C4-2B (cell line): ENCODE results near the gene CWC25.

Source experiments
- H3K27ac ChIP-seq: fragments of 450-650 bp; 2 replicates; pipeline ENCODE4 v1.5.1; 2017
- ZFX ChIP-seq: fragments of 450-650 bp; IDR thresholded peaks from 2 replicates; pipeline ENCODE4 v1.6.1; 2017
- TF ChIP-seq, protein P1 (sequence below): fragments of 450-650 bp; conservative IDR thresholded peaks from 2 replicates; pipeline ENCODE4 v1.5.1; 2017; ENCODE audit warnings: mild to moderate bottlenecking

CWC25 gene

GRCh38 chr17:38768417-38768816 lies 56.7 kb downstream of the CWC25 start:
- H3K27ac ChIP-seq = peak overlapping the region; percentile 57
- TF ChIP-seq, protein P1, sequence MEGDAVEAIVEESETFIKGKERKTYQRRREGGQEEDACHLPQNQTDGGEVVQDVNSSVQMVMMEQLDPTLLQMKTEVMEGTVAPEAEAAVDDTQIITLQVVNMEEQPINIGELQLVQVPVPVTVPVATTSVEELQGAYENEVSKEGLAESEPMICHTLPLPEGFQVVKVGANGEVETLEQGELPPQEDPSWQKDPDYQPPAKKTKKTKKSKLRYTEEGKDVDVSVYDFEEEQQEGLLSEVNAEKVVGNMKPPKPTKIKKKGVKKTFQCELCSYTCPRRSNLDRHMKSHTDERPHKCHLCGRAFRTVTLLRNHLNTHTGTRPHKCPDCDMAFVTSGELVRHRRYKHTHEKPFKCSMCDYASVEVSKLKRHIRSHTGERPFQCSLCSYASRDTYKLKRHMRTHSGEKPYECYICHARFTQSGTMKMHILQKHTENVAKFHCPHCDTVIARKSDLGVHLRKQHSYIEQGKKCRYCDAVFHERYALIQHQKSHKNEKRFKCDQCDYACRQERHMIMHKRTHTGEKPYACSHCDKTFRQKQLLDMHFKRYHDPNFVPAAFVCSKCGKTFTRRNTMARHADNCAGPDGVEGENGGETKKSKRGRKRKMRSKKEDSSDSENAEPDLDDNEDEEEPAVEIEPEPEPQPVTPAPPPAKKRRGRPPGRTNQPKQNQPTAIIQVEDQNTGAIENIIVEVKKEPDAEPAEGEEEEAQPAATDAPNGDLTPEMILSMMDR = no peak
- no peak for TF ChIP-seq ZFX

DNA sequence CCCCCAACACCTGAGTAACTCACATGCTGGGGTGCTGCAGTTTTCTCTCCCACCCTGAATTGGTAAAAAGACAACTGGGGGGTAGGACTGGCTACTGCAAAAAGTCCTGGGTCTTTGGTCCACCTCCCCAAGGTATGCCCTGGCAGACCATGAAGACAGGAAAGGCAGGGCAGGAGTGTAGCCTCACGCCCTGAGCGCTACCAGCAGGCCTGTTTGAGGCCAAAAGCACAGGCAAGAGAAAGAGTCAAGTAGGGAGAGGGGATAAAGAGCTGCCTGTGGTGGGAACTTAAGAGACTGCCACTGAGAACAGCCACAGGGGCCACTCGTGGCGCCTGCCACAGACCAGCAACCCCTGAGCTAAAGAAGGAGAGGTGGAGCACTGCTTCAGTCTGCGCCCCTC lies 58.8 kb downstream of the CWC25 start:
- TF ChIP-seq, protein P1 = no peak
- TF ChIP-seq ZFX = no peak
- H3K27ac ChIP-seq = no peak overlapping the region

DNA sequence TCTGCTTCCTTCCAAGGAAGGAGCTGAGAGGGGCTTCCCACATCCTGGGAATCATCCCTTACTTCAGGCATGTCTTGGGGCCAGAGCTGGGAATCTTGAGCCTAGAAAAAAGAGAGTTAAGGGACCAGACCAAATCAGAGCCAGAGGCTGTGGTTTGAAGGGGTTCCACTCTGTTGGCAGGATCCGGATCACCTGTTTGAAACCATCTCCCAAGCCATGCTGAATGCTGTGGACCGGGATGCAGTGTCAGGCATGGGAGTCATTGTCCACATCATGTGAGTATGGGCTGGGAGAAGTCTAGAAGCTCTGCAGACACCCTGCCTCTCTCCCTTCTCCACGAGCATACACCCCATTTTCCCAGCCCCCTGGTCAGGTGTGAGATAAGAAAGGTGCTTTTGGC lies 62.9 kb downstream of the CWC25 start:
- no peak for TF ChIP-seq ZFX
- TF ChIP-seq, protein P1 = no peak
- no peak overlapping the region for H3K27ac ChIP-seq

GRCh38 chr17:38761612-38762011 lies 63.5 kb downstream of the CWC25 start:
- TF ChIP-seq ZFX = no peak
- TF ChIP-seq, protein P1 = no peak
- no peak overlapping the region for H3K27ac ChIP-seq

- H3K27ac ChIP-seq = peak overlapping the region; percentile 93
- TF ChIP-seq, protein P1 = no peak
- TF ChIP-seq ZFX = 0 out of 2 replicates have a peak, but pooled peaks have one; percentile 6
Observed at GRCh38 chr17:38753071-38753506, 72.0 kb downstream of the CWC25 start.

DNA sequence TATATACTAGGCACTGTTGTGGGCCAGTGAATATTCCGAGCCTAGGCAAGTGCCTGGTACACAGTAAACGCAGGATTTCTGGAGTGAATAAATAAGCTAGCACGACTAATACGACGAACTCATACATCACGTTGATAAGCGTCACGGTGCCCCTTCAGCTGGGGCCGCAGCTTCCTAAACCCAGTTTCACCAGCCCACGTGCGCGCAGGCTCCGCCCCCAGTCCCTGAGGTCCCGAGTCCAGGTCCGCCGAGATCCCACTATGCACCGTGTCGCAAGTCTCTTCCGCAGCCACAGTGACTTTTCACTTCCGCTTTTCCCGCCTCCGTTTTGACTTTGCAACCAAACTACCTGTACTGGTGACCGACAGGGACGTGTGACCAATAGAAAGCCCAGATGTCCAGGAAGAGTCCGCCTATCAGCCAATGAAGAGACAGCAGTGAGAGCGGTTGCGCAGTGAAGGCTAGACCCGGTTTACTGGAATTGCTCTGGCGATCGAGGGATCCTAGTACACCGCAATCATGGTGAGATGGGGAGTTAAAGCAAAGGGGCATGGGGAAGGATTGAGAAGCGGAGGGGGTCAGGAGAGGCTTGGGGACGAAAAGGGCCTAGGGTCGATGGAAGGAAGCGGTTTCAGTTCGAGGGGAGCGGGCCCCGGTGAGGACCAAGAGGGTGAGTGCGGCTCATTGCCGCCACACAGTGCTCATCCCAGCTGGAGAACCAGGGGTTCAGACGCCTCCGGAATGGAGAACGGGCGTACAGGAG lies 72.6 kb downstream of the CWC25 start, which contains the start of gene PSMB3:
Gene PSMB3 (plus strand): TSS at position 434 of the 763 bp plus-strand sequence. CDS start 86 bp downstream, at position 520.
- H3K27ac ChIP-seq = peak within 1 kb of the TSS; percentile 93
- peak; percentile 44; the same call in 1 of the 2 replicates for TF ChIP-seq ZFX
- TF ChIP-seq, protein P1 = no peak

GRCh38 chr17:38751808-38752307 lies 73.3 kb downstream of the CWC25 start:
- no peak for TF ChIP-seq ZFX
- TF ChIP-seq, protein P1 = no peak
- peak overlapping the region; percentile 93 for H3K27ac ChIP-seq
